Psoas muscle (tissue), 8 donors: ENCODE data around the gene STARD5. TPM values are rescaled to one million over a fixed set of nuclear protein-coding genes. Genes with fewer than 3 reads are reported as not detected.

ENCODE experiments used
- ATAC-seq, 4 donors: fragments of 200-7000 bp; cut with Tn5 transposase; one replicate each; pipeline ENCODE4 v1.9.1; 2020; ENCODE audit warnings: moderate library complexity in 3 of 4, mild to moderate bottlenecking in 2 of 4
- DNase-seq, 2 donors: peaks; one replicate each; pipeline ENCODE4 v3.0.0-alpha.2; 2020
- H3K27ac ChIP-seq: fragments of 200-600 bp; one replicate; pipeline ENCODE4 v1.8.0; 2022
- H3K27me3 ChIP-seq, 3 donors: fragments of 200-600 bp in 1 of 3; one replicate each; pipeline versions ENCODE4 v1.6.1 to v1.8.0; 2013 to 2022; ENCODE audit warnings: low read length in 2 of 3, mild to moderate bottlenecking in 2 of 3, moderate library complexity in 1 of 3; ENCODE audit not compliant: insufficient read depth in 3 of 3
- H3K36me3 ChIP-seq, 2 donors: fragments of 200-600 bp in 1 of 2; one replicate each; pipeline versions ENCODE4 v1.6.1 to v1.8.0; 2013 to 2022; ENCODE audit warnings: low read depth in 1 of 2, mild to moderate bottlenecking in 1 of 2, moderate library complexity in 1 of 2; ENCODE audit not compliant: insufficient read depth in 1 of 2
- H3K4me1 ChIP-seq: fragments of 200-600 bp; one replicate; pipeline ENCODE4 v1.8.0; 2022
- H3K4me3 ChIP-seq: fragments of 200-600 bp; one replicate; pipeline ENCODE4 v1.8.0; 2022; ENCODE audit warnings: mild to moderate bottlenecking
- H3K9me3 ChIP-seq: fragments of 200-600 bp; one replicate; pipeline ENCODE4 v1.8.0; 2022
- CTCF ChIP-seq: fragments of 200-600 bp; IDR thresholded peaks from one replicate; pipeline ENCODE4 v1.8.0; 2022; ENCODE audit warnings: antibody characterized with exemption
- WGBS, 3 donors: extraction: QIAGEN DNeasy Blood & Tissue Kit; methylation state at CpG; one replicate each; pipeline versions ENCODE4 v1.1.6 to v1.1.7; 2013; 5-methylcytosine and 5-hydroxymethylcytosine counted together
- intact Hi-C, 2 donors: fragments of 100-400 bp; cut with DNase I; formaldehyde crosslinking; loops; one replicate each; pipeline versions ENCODE4 v1.11.0 to v1.14.2; 2022
- polyA plus RNA-seq, 3 donors: library from polyadenylated mRNA; stranded (reverse); fragments of 200-250 nt; gene quantifications; one replicate each; pipeline ENCODE4 v1.2.3, GENCODE V29; 2013
- total RNA-seq, 4 donors: library from RNA; stranded (reverse); fragmentation: NEBNext Ultra II Directional in 2 of 4; extraction: Animal tissue kit (Norgen Biotek cat#: 25700) in 2 of 4; gene quantifications; one replicate each; pipeline versions ENCODE4 v1.2.1 to v1.2.4, GENCODE V29; 2021 to 2023
- donor health status: healthy with polysubstance abuse.
- donor health status: DM: no; HTN: no; CAD: no; lungs with moderate emphysema.
- donor health status: Bipolar disorder and iron deficiency.
- donor health status: healthy.
- donor health status: DM: yes; HTN: yes; CAD: no.
- donor health status: DM: no; HTN: no; CAD: no.
- donor health status: DM: no; HTN: no; CAD: no.
- donor health status: DM: yes; HTN: yes; CAD: no.

The STARD5 gene
- total and polyA plus RNA-seq, 7 donors: 0.25 to 1.9 (median 0.64) TPM

- no peak for TF ChIP-seq CTCF
- no peaks in the 10 kb centered on the region for H3K9me3 ChIP-seq
- intact Hi-C loops: no loop called here
- H3K27me3 ChIP-seq: no peaks in the 10 kb centered on the region
- no peaks in the 10 kb centered on the region for H3K36me3 ChIP-seq
- no peak for ATAC-seq
- no peak overlapping the region for H3K4me3 ChIP-seq
- DNase-seq: no peak
- WGBS, 3 donors: 84% methylated on average over 8 of the region's 8 CpGs
- no peaks in the 10 kb centered on the region for H3K4me1 ChIP-seq
- no peak overlapping the region for H3K27ac ChIP-seq
Observed at GRCh38 chr15:81288616-81289015, 35.3 kb downstream of the STARD5 start.

GRCh38 chr15:81288040-81288439 is 35.9 kb downstream of the STARD5 start:
- WGBS, 3 donors: 82 to 92% (median 86%) methylated on average over 3 of the region's 3 CpGs
- H3K27ac ChIP-seq: no peak overlapping the region
- no peak for TF ChIP-seq CTCF
- no peaks in the 10 kb centered on the region for H3K4me1 ChIP-seq
- ATAC-seq (no peak), DNase-seq (no peak)
- no peaks in the 10 kb centered on the region for H3K36me3 ChIP-seq
- intact Hi-C loops: no loop called here
- no peaks in the 10 kb centered on the region for H3K9me3 ChIP-seq
- H3K27me3 ChIP-seq: no peaks in the 10 kb centered on the region
- no peak overlapping the region for H3K4me3 ChIP-seq

GRCh38 chr15:81286621-81287121 is 37.3 kb downstream of the STARD5 start:
- H3K9me3 ChIP-seq: no peaks in the 10 kb centered on the region
- no peak overlapping the region for H3K4me3 ChIP-seq
- TF ChIP-seq CTCF: no peak
- intact Hi-C loops: no loop called here
- WGBS, 3 donors: 69 to 79% (median 72%) methylated on average over 2 of the region's 2 CpGs
- no peaks in the 10 kb centered on the region for H3K27me3 ChIP-seq
- no peak overlapping the region for H3K27ac ChIP-seq
- no peaks in the 10 kb centered on the region for H3K36me3 ChIP-seq
- DNase-seq (no peak), ATAC-seq (no peak)
- H3K4me1 ChIP-seq: no peaks in the 10 kb centered on the region

- no peaks in the 10 kb centered on the region for H3K27me3 ChIP-seq
- H3K36me3 ChIP-seq: no peaks in the 10 kb centered on the region
Observed at GRCh38 chr15:81285461-81285860, 38.5 kb downstream of the STARD5 start.

More at GRCh38 chr15:81285461-81285860, 38.5 kb downstream of the STARD5 start:
- ATAC-seq (no peak), DNase-seq (no peak)
- no peaks in the 10 kb centered on the region for H3K9me3 ChIP-seq
- WGBS, 3 donors: 89 to 91% (median 90%) methylated on average over 6 of the region's 6 CpGs
- no peak for TF ChIP-seq CTCF
- intact Hi-C loops: no loop called here
- no peak overlapping the region for H3K27ac ChIP-seq
- H3K4me1 ChIP-seq: no peaks in the 10 kb centered on the region
- H3K4me3 ChIP-seq: no peak overlapping the region
